Measurements from ENCODE around the gene RSRC1.
"Not testable (repeated sequence)": the region's sequence is repeated elsewhere in the genome, so short reads cannot be mapped to it uniquely, and the experiment has no call there.

- TF ChIP-seq CTCF, POLR2A (IDR thresholded peaks at IDR 0.05): not testable (repeated sequence)
Measured at GRCh38 chr3:158516729-158517128, 406.8 kb downstream of the RSRC1 start.
